T47D (cell line): ENCODE measurements around the gene XPNPEP1.
A peak's percentile ranks its signal among the peaks of the same experiment; 100 is the strongest.

Source experiments
- DNase-seq, 2 experiments: peaks; one replicate each; pipeline versions ENCODE4 v3.0.0 to v3.0.0-alpha.2; 2011 to 2012; ENCODE audit warnings: low read depth in 1 of 2, low spot score in 1 of 2
- JUND ChIP-seq: IDR thresholded peaks from 2 replicates; pipeline ENCODE4 v1.6.1; 2012; ENCODE audit warnings: low read depth
- in situ Hi-C: cut with HindIII; loops from 2 replicates; pipeline ENCODE4 v1.10.0; 2016; ENCODE audit warnings: low sequenced_read_pairs, low pct_unique_long_range_greater_than_20kb

The XPNPEP1 gene

GRCh38 chr10:109922976-109923921 is at the start of gene XPNPEP1:
TSS of gene XPNPEP1 (minus strand) at chr10:109923511. CDS start at chr10:109923433, 78 bp downstream.
- DNase-seq: peak; percentile 76 to 88
- in situ Hi-C loops: no loop called here
- no peak for TF ChIP-seq JUND

- peak in 1 of 2 experiments; percentile 24 for DNase-seq
- TF ChIP-seq JUND: no peak
- in situ Hi-C loops: no loop called here
These were observed 49.2 kb upstream of the XPNPEP1 start for GRCh38 chr10:109972372-109973001.

GRCh38 chr10:109971634-109972033 is 48.3 kb upstream of the XPNPEP1 start:
- in situ Hi-C loops: no loop called here
- no peak for DNase-seq
- no peak for TF ChIP-seq JUND

GRCh38 chr10:109969760-109970346 is 46.5 kb upstream of the XPNPEP1 start:
- no peak for DNase-seq
- in situ Hi-C loops: no loop called here
- no peak for TF ChIP-seq JUND

- DNase-seq: no peak
- TF ChIP-seq JUND: no peak
- in situ Hi-C loops: no loop called here
These were observed 45.8 kb upstream of the XPNPEP1 start for GRCh38 chr10:109968953-109969759.

- no peak for TF ChIP-seq JUND
- in situ Hi-C loops: no loop called here
These were observed 44.4 kb upstream of the XPNPEP1 start for GRCh38 chr10:109967739-109968088.

GRCh38 chr10:109966961-109967738 is 43.8 kb upstream of the XPNPEP1 start:
- peak in 1 of 2 experiments; percentile 25 for DNase-seq

More at GRCh38 chr10:109967739-109968088, 44.4 kb upstream of the XPNPEP1 start:
- DNase-seq: no peak

GRCh38 chr10:109964318-109964717 is 41.0 kb upstream of the XPNPEP1 start:
- no peak for TF ChIP-seq JUND
- in situ Hi-C loops: no loop called here
- DNase-seq: no peak

More at GRCh38 chr10:109966961-109967738, 43.8 kb upstream of the XPNPEP1 start:
- TF ChIP-seq JUND: no peak
- in situ Hi-C loops: no loop called here

- no peak for TF ChIP-seq JUND
- in situ Hi-C loops: no loop called here
- no peak for DNase-seq
These were observed 40.1 kb upstream of the XPNPEP1 start for GRCh38 chr10:109963439-109963838.

- in situ Hi-C loops: no loop called here
- no peak for DNase-seq
- TF ChIP-seq JUND: no peak
These were observed 38.9 kb upstream of the XPNPEP1 start for GRCh38 chr10:109962247-109962646.

- in situ Hi-C loops: no loop called here
- TF ChIP-seq JUND: no peak
- DNase-seq: no peak
These were observed 38.1 kb upstream of the XPNPEP1 start for GRCh38 chr10:109961174-109962001.
